NB4 (cell line): ENCODE results near the gene NKG7.

Source experiments
- CTCF ChIP-seq: IDR thresholded peaks from one replicate; pipeline ENCODE4 v1.5.1; 2012; ENCODE audit warnings: low read depth, low read length
- MYC ChIP-seq: IDR thresholded peaks from 2 replicates; pipeline ENCODE4 v1.6.1; 2011; ENCODE audit warnings: low read depth, low read length
- POLR2A ChIP-seq: IDR thresholded peaks from 2 replicates; pipeline ENCODE4 v1.6.1; 2011; ENCODE audit warnings: mild to moderate bottlenecking; ENCODE audit not compliant: insufficient read length; ENCODE audit errors: extremely low read depth
- TF ChIP-seq, protein P1 (sequence below): IDR thresholded peaks from 2 replicates; pipeline ENCODE4 v1.6.1; 2011; ENCODE audit warnings: low read depth, low read length

DNA sequence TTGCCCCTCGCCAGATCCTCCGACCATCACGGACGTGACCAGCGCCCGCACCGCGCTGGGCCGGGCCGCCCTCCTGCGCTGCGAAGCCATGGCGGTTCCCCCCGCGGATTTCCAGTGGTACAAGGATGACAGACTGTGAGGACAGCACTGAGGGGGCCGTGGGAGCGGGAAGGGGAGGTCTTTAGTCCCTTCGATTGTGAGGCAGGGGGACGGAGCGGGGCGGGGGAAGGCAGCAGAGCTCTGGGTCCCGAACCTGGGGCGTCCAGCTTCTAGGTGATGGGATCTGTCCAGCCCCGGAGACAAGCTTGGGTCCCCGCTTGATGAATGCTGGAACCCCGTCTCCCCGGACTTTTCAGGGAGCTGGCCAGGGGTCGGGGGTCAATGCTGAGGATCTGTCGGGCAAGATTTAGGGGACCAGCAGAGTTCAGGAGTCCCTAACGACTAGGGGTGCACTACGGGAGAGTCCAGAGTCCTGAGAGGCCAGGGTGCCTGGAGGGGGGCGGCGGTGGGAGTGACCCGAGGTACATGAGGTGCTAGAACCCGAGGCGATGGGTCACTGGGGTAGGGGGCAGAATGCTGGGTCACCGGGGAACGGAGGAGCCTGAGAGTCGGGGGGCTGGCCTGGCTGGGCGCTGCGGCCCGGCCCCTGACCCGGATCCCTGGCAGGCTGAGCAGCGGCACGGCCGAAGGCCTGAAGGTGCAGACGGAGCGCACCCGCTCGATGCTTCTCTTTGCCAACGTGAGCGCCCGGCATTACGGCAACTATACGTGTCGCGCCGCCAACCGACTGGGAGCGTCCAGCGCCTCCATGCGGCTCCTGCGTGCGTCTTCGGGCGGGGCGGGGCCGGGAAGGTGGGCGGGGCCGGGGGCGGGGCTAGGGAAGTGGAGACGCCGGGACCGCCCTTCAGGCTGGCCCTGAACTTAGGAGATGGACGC lies 45.1 kb downstream of the NKG7 start:
- no peak for TF ChIP-seq CTCF
- no peak for TF ChIP-seq POLR2A
- TF ChIP-seq, protein P1, sequence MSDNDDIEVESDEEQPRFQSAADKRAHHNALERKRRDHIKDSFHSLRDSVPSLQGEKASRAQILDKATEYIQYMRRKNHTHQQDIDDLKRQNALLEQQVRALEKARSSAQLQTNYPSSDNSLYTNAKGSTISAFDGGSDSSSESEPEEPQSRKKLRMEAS, result no peak
- no peak for TF ChIP-seq MYC
